ENCODE data around the gene NEDD4L.

Gene NEDD4L

GRCh38 chr18:58284699-58285448 lies 240.8 kb downstream of the NEDD4L start:
- no peaks in the 10 kb centered on the region for H3K4me1 ChIP-seq (ENCODE audit: insufficient read depth, insufficient read length)
- H3K36me3 ChIP-seq (ENCODE audit: insufficient read depth, insufficient read length, low read length): no peaks in the 10 kb centered on the region
- H3K9ac ChIP-seq (ENCODE audit: insufficient read length, low read depth): no peak overlapping the region
- TF ChIP-seq ZNF274 (IDR thresholded peaks at IDR 0.05; ENCODE audit: low read depth, low read length) (no peak), SUZ12 (IDR thresholded peaks at IDR 0.05; ENCODE audit: extremely low read depth, insufficient read depth, insufficient read length) (no peak), YY1 (IDR thresholded peaks at IDR 0.05; ENCODE audit: insufficient read depth, insufficient read length) (no peak)
- H3K9me3 ChIP-seq (ENCODE audit: insufficient read depth, low read length): no peaks in the 10 kb centered on the region
- H3K27me3 ChIP-seq (ENCODE audit: insufficient read depth, insufficient read length): no peaks in the 10 kb centered on the region
- H3K4me3 ChIP-seq (ENCODE audit: insufficient read length, low read depth): no peak overlapping the region
- DNase-seq (ENCODE audit: low read depth, low spot score): no peak

- H3K9ac ChIP-seq (ENCODE audit: insufficient read length, low read depth): no peak overlapping the region
Measured at GRCh38 chr18:58285449-58286130, 241.6 kb downstream of the NEDD4L start.

GRCh38 chr18:58286632-58287352 lies 242.8 kb downstream of the NEDD4L start:
- Histone ChIP-seq H3K9ac (ENCODE audit: insufficient read length, low read depth) (no peak overlapping the region), H3K27me3 (ENCODE audit: insufficient read depth, insufficient read length) (no peaks in the 10 kb centered on the region), H3K9me3 (ENCODE audit: insufficient read depth, low read length) (no peaks in the 10 kb centered on the region), H3K4me1 (ENCODE audit: insufficient read depth, insufficient read length) (no peaks in the 10 kb centered on the region), H3K4me3 (ENCODE audit: insufficient read length, low read depth) (no peak overlapping the region), H3K36me3 (ENCODE audit: insufficient read depth, insufficient read length, low read length) (no peaks in the 10 kb centered on the region)
- no peak for DNase-seq (ENCODE audit: low read depth, low spot score)
- no peak for TF ChIP-seq ZNF274 (IDR thresholded peaks at IDR 0.05; ENCODE audit: low read depth, low read length)
- no peak for TF ChIP-seq YY1 (IDR thresholded peaks at IDR 0.05; ENCODE audit: insufficient read depth, insufficient read length)
- no peak for TF ChIP-seq SUZ12 (IDR thresholded peaks at IDR 0.05; ENCODE audit: extremely low read depth, insufficient read depth, insufficient read length)

More at GRCh38 chr18:58285449-58286130, 241.6 kb downstream of the NEDD4L start:
- no peak for DNase-seq (ENCODE audit: low read depth, low spot score)
- Histone ChIP-seq H3K4me3 (ENCODE audit: insufficient read length, low read depth) (no peak overlapping the region), H3K9me3 (ENCODE audit: insufficient read depth, low read length) (no peaks in the 10 kb centered on the region), H3K36me3 (ENCODE audit: insufficient read depth, insufficient read length, low read length) (no peaks in the 10 kb centered on the region), H3K4me1 (ENCODE audit: insufficient read depth, insufficient read length) (no peaks in the 10 kb centered on the region), H3K27me3 (ENCODE audit: insufficient read depth, insufficient read length) (no peaks in the 10 kb centered on the region)
- TF ChIP-seq ZNF274 (IDR thresholded peaks at IDR 0.05; ENCODE audit: low read depth, low read length) (no peak), SUZ12 (IDR thresholded peaks at IDR 0.05; ENCODE audit: extremely low read depth, insufficient read depth, insufficient read length) (no peak), YY1 (IDR thresholded peaks at IDR 0.05; ENCODE audit: insufficient read depth, insufficient read length) (no peak)

- Histone ChIP-seq H3K36me3 (ENCODE audit: insufficient read depth, insufficient read length, low read length) (no peaks in the 10 kb centered on the region), H3K9me3 (ENCODE audit: insufficient read depth, low read length) (no peaks in the 10 kb centered on the region), H3K9ac (ENCODE audit: insufficient read length, low read depth) (no peak overlapping the region), H3K4me3 (ENCODE audit: insufficient read length, low read depth) (no peak overlapping the region), H3K27me3 (ENCODE audit: insufficient read depth, insufficient read length) (no peaks in the 10 kb centered on the region), H3K4me1 (ENCODE audit: insufficient read depth, insufficient read length) (no peaks in the 10 kb centered on the region)
- DNase-seq (ENCODE audit: low read depth, low spot score): no peak
- no peak for TF ChIP-seq SUZ12 (IDR thresholded peaks at IDR 0.05; ENCODE audit: extremely low read depth, insufficient read depth, insufficient read length)
- TF ChIP-seq ZNF274 (IDR thresholded peaks at IDR 0.05; ENCODE audit: low read depth, low read length): no peak
- no peak for TF ChIP-seq YY1 (IDR thresholded peaks at IDR 0.05; ENCODE audit: insufficient read depth, insufficient read length)
Measured at GRCh38 chr18:58287353-58288274, 243.6 kb downstream of the NEDD4L start.

- H3K36me3 ChIP-seq (ENCODE audit: insufficient read depth, insufficient read length, low read length): no peaks in the 10 kb centered on the region
- DNase-seq (ENCODE audit: low read depth, low spot score): no peak
- TF ChIP-seq YY1 (IDR thresholded peaks at IDR 0.05; ENCODE audit: insufficient read depth, insufficient read length) (no peak), ZNF274 (IDR thresholded peaks at IDR 0.05; ENCODE audit: low read depth, low read length) (no peak), SUZ12 (IDR thresholded peaks at IDR 0.05; ENCODE audit: extremely low read depth, insufficient read depth, insufficient read length) (no peak)
- no peak overlapping the region for H3K9ac ChIP-seq (ENCODE audit: insufficient read length, low read depth)
- H3K9me3 ChIP-seq (ENCODE audit: insufficient read depth, low read length): no peaks in the 10 kb centered on the region
- no peaks in the 10 kb centered on the region for H3K4me1 ChIP-seq (ENCODE audit: insufficient read depth, insufficient read length)
- H3K27me3 ChIP-seq (ENCODE audit: insufficient read depth, insufficient read length): no peaks in the 10 kb centered on the region
- H3K4me3 ChIP-seq (ENCODE audit: insufficient read length, low read depth): no peak overlapping the region
Measured at GRCh38 chr18:58288921-58289797, 245.1 kb downstream of the NEDD4L start.

Data from NT2/D1 (cell line).